Kidney epithelial cell (primary cell): Measurements from ENCODE around the gene MMP14. TPM values are rescaled to one million over a fixed set of nuclear protein-coding genes. Genes with fewer than 3 reads are reported as not detected.
A peak's percentile ranks its signal among the peaks of the same experiment; 100 is the strongest.

Experiments
- DNase-seq: peaks from one replicate; pipeline ENCODE4 v3.0.0-alpha.2; 2010; ENCODE audit warnings: low read depth
- H3K27me3 ChIP-seq: 2 replicates; pipeline ENCODE4 v1.6.0; 2011; ENCODE audit warnings: low read length; ENCODE audit not compliant: control insufficient read depth, insufficient read depth
- H3K36me3 ChIP-seq: 2 replicates; pipeline ENCODE4 v1.5.1; 2011; ENCODE audit warnings: low read length; ENCODE audit not compliant: control insufficient read depth, insufficient read depth
- H3K4me3 ChIP-seq: 2 replicates; pipeline ENCODE4 v1.5.1; 2011; ENCODE audit warnings: low read depth, mild to moderate bottlenecking, control low read depth, low read length
- CTCF ChIP-seq: IDR thresholded peaks from 2 replicates; pipeline ENCODE4 v1.5.1; 2011; ENCODE audit warnings: mild to moderate bottlenecking, moderate library complexity, low read length, control low read depth, inconsistent platforms; ENCODE audit not compliant: insufficient read depth, poor library complexity, severe bottlenecking
- total RNA-seq: library from RNA; depleted of rRNA; stranded (reverse); fragments of >200 nt; gene quantifications from 2 replicates; pipeline ENCODE4 v1.2.3, GENCODE V29; 2015

The MMP14 gene
- total RNA-seq, 1 donor from 2014 or later: 669 TPM

- TF ChIP-seq CTCF: no peak
- DNase-seq: no peak
- Histone ChIP-seq H3K36me3 (no peaks in the 10 kb centered on the region), H3K27me3 (no peaks in the 10 kb centered on the region), H3K4me3 (no peak overlapping the region)
Observed at GRCh38 chr14:22861651-22862050, 25.3 kb downstream of the MMP14 start.

DNA sequence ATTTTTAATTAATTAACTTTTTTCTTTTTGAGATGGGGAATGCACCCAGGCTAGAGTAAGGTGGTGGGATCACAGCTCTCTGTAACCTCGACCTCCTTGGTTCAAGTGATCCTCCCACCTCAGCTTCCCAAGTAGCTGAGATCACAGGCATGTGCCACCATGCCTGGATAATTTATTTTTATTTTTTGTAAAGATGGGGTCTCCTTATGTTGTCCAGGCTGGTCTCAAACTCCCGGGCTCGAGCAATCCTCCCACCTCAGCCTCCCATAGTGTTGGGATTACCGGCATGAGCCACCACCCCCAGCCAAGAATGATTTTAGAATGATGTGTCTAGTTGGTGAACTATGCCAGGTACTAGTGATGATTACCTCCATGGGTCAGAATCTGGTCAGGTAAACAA is 28.6 kb downstream of the MMP14 start:
- no peak for TF ChIP-seq CTCF
- Histone ChIP-seq H3K27me3 (no peaks in the 10 kb centered on the region), H3K36me3 (no peaks in the 10 kb centered on the region), H3K4me3 (no peak overlapping the region)
- no peak for DNase-seq

- Histone ChIP-seq H3K4me3 (no peak overlapping the region), H3K27me3 (no peaks in the 10 kb centered on the region), H3K36me3 (no peaks in the 10 kb centered on the region)
- DNase-seq: no peak
- TF ChIP-seq CTCF: no peak
Observed at GRCh38 chr14:22865424-22866405, 29.3 kb downstream of the MMP14 start.

DNA sequence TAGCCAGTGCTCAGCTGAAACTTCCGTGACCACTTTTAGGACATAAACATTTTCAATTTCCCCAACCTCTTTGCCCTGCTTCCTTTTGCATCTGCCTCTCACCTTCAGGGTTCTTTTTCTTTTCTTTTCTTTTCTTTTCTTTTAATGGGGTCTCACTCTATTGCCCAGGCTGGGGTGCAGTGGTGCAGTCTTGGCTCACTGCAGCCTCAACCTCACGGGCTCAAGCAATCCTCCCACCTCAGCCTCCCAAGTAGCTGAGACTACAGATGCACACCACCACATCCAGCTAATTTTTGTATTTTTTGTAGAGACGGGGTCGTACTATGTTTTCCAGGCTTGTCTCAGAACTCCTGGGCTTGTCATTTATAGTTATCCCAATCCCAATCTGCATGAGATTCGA is 30.5 kb downstream of the MMP14 start:
- no peak for DNase-seq
- H3K27me3 ChIP-seq: no peaks in the 10 kb centered on the region
- no peaks in the 10 kb centered on the region for H3K36me3 ChIP-seq
- TF ChIP-seq CTCF: no peak
- no peak overlapping the region for H3K4me3 ChIP-seq

DNA sequence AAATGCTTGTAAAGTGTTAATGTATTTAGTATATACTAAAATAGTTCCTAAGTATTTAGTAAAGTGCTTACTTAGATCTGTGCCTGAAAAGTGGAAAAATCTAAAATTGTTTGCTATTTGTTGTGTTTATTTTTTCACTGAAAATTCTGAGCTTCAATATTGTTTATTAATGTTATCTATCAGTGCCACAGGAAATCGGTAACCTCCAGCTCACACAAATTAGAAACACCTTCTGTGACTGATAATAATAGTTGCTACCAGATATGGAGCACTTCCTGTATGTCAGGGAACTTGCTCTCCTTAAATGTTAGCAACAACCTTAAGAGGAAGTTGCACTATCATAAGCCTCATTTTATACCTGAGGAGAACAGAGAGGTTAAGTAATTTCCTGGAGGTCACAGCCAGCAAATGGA is 34.4 kb downstream of the MMP14 start:
- no peaks in the 10 kb centered on the region for H3K27me3 ChIP-seq
- DNase-seq: no peak
- H3K36me3 ChIP-seq: peaks cover 4% of the 10 kb centered on the region
- peak overlapping the region; percentile 92 for H3K4me3 ChIP-seq
- no peak for TF ChIP-seq CTCF
